ENCODE data around the gene NFIB. TPM values are rescaled to one million over a fixed set of nuclear protein-coding genes. Genes with fewer than 3 reads are reported as not detected.

NFIB gene
- total RNA-seq, 1 donor from 2014 or later, result 9.4 TPM

DNA sequence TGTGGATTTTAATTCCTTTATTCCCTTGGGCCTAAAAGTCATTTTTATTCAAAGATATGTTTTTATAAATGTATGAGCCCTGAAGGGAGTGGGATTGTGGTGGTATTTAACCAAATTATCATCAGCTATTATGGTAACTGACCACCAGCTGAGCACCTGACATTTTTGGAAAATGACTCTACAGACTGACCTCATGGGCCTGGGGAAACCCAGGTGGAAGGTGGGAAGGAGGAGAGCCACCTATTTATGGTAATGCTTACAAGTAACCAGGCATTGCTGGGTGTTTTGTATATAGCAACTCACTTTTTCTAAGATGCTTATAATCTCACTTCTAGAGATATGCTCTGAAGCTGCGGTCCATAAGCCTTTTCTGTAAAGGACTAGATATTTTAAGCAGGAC lies 22.3 kb upstream of the NFIB start:
- Histone ChIP-seq H3K79me2 (ENCODE audit: insufficient read depth, low read length) (no peaks in the 10 kb centered on the region), H2AFZ (ENCODE audit: low read depth, low read length) (no peak overlapping the region), H3K36me3 (ENCODE audit: insufficient read depth, low read length) (no peaks in the 10 kb centered on the region), H3K9ac (ENCODE audit: low read length) (no peak overlapping the region), H4K20me1 (ENCODE audit: insufficient read depth, low read length) (no peaks in the 10 kb centered on the region), H3K27me3 (ENCODE audit: insufficient read depth, low read length) (peaks cover 35% of the 10 kb centered on the region), H3K4me3 (ENCODE audit: insufficient read depth, low read depth, low read length) (no peak overlapping the region), H3K4me2 (ENCODE audit: low read length) (no peak overlapping the region), H3K4me1 (ENCODE audit: insufficient read depth, low read length) (no peaks in the 10 kb centered on the region), H3K9me3 (ENCODE audit: insufficient read depth, low read depth, low read length) (no peaks in the 10 kb centered on the region), H3K27ac (ENCODE audit: low read depth, low read length) (no peak overlapping the region)
- Mint-ChIP-seq H3K36me3 (ENCODE audit: low read depth, unreplicated experiment) (no peaks in the 10 kb centered on the region), H3K27me3 (ENCODE audit: low read depth, unreplicated experiment) (peaks cover 30% of the 10 kb centered on the region), H3K4me3 (ENCODE audit: unreplicated experiment) (no peak overlapping the region), H3K27ac (ENCODE audit: unreplicated experiment) (no peak overlapping the region), H3K4me1 (ENCODE audit: low read depth, unreplicated experiment) (no peaks in the 10 kb centered on the region), H3K9me3 (ENCODE audit: unreplicated experiment) (no peaks in the 10 kb centered on the region)
- DNase-seq (ENCODE audit: low read depth) (no peak), FAIRE-seq (no peak)
- TF ChIP-seq, protein P1, sequence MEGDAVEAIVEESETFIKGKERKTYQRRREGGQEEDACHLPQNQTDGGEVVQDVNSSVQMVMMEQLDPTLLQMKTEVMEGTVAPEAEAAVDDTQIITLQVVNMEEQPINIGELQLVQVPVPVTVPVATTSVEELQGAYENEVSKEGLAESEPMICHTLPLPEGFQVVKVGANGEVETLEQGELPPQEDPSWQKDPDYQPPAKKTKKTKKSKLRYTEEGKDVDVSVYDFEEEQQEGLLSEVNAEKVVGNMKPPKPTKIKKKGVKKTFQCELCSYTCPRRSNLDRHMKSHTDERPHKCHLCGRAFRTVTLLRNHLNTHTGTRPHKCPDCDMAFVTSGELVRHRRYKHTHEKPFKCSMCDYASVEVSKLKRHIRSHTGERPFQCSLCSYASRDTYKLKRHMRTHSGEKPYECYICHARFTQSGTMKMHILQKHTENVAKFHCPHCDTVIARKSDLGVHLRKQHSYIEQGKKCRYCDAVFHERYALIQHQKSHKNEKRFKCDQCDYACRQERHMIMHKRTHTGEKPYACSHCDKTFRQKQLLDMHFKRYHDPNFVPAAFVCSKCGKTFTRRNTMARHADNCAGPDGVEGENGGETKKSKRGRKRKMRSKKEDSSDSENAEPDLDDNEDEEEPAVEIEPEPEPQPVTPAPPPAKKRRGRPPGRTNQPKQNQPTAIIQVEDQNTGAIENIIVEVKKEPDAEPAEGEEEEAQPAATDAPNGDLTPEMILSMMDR (IDR thresholded peaks at IDR 0.05; ENCODE audit: insufficient read depth, low read depth, low read length), result no peak
- no peak for TF ChIP-seq EZH2 (IDR thresholded peaks at IDR 0.05; ENCODE audit: insufficient read depth, low read length)

DNA sequence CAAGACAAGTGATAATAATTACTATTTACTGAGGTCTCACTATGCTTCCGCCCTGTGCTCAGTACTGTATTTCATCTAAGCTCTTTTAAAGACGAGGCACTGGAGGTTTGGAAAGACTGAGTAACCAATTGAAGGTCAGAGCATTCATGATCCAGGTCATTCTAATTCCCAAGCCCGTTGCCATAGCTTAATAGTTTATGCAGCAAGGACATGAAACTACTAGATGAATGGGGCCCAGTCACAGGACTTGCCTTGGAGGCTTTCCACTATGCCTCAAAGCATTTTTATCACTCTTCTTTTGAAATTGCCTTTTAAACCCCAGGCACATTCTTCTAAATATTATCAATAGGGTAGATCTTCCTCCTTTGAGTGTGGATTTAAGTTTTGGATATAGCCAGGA lies 17.2 kb upstream of the NFIB start:
- TF ChIP-seq, protein P1 (IDR thresholded peaks at IDR 0.05; ENCODE audit: insufficient read depth, low read depth, low read length), result no peak
- no peak for TF ChIP-seq EZH2 (IDR thresholded peaks at IDR 0.05; ENCODE audit: insufficient read depth, low read length)
- no peak for FAIRE-seq
- peaks cover 4% of the 10 kb centered on the region for H3K27me3 ChIP-seq (ENCODE audit: insufficient read depth, low read length)

DNA sequence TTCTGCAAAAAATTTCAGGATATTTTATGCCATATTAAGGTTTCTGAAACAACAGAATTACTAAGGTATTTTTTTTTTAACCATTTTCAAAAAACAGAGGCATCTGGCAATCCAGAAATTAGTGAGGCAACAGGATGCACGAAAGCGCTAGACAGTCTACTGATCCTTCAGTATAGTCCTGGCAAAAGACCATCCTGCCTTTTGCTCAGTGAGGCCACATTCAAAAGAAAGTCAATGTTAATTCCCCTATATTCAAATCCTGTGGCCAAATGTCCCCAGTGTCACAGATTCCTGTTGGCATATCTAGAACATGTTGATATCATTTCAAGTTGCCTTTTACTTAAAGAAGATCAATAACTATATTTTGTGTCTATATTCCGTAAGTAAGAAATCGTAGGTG lies 13.1 kb upstream of the NFIB start:
- H3K9me3 ChIP-seq (ENCODE audit: insufficient read depth, low read depth, low read length), result no peaks in the 10 kb centered on the region
- Mint-ChIP-seq H3K27me3 (ENCODE audit: low read depth, unreplicated experiment) (peaks cover 6% of the 10 kb centered on the region), H3K36me3 (ENCODE audit: low read depth, unreplicated experiment) (no peaks in the 10 kb centered on the region), H3K4me3 (ENCODE audit: unreplicated experiment) (no peak overlapping the region), H3K27ac (ENCODE audit: unreplicated experiment) (no peak overlapping the region), H3K4me1 (ENCODE audit: low read depth, unreplicated experiment) (peaks cover 16% of the 10 kb centered on the region), H3K9me3 (ENCODE audit: unreplicated experiment) (no peaks in the 10 kb centered on the region)
- H4K20me1 ChIP-seq (ENCODE audit: insufficient read depth, low read length), result no peaks in the 10 kb centered on the region
- peak overlapping the region; percentile 31 for H3K4me2 ChIP-seq (ENCODE audit: low read length)
- no peaks in the 10 kb centered on the region for H3K27me3 ChIP-seq (ENCODE audit: insufficient read depth, low read length)
- H3K36me3 ChIP-seq (ENCODE audit: insufficient read depth, low read length), result no peaks in the 10 kb centered on the region
- H3K4me1 ChIP-seq (ENCODE audit: insufficient read depth, low read length), result peaks cover 7% of the 10 kb centered on the region
- peak overlapping the region; percentile 9 for H3K27ac ChIP-seq (ENCODE audit: low read depth, low read length)
- DNase-seq (ENCODE audit: low read depth) (no peak), FAIRE-seq (no peak)
- no peak overlapping the region for H3K9ac ChIP-seq (ENCODE audit: low read length)
- no peaks in the 10 kb centered on the region for H3K79me2 ChIP-seq (ENCODE audit: insufficient read depth, low read length)
- TF ChIP-seq, protein P1 (IDR thresholded peaks at IDR 0.05; ENCODE audit: insufficient read depth, low read depth, low read length), result no peak
- no peak overlapping the region for H3K4me3 ChIP-seq (ENCODE audit: insufficient read depth, low read depth, low read length)
- H2AFZ ChIP-seq (ENCODE audit: low read depth, low read length), result no peak overlapping the region

More for the DNA sequence above, 17.2 kb upstream of the NFIB start:
- Histone ChIP-seq H4K20me1 (ENCODE audit: insufficient read depth, low read length) (no peaks in the 10 kb centered on the region), H3K27ac (ENCODE audit: low read depth, low read length) (no peak overlapping the region), H3K79me2 (ENCODE audit: insufficient read depth, low read length) (no peaks in the 10 kb centered on the region), H3K4me3 (ENCODE audit: insufficient read depth, low read depth, low read length) (no peak overlapping the region), H3K4me1 (ENCODE audit: insufficient read depth, low read length) (peaks cover 7% of the 10 kb centered on the region), H3K36me3 (ENCODE audit: insufficient read depth, low read length) (no peaks in the 10 kb centered on the region), H3K9me3 (ENCODE audit: insufficient read depth, low read depth, low read length) (no peaks in the 10 kb centered on the region), H3K9ac (ENCODE audit: low read length) (no peak overlapping the region), H3K4me2 (ENCODE audit: low read length) (no peak overlapping the region), H2AFZ (ENCODE audit: low read depth, low read length) (no peak overlapping the region)
- H3K4me3 Mint-ChIP-seq (ENCODE audit: unreplicated experiment), result no peak overlapping the region
- peaks cover 12% of the 10 kb centered on the region for H3K4me1 Mint-ChIP-seq (ENCODE audit: low read depth, unreplicated experiment)
- no peak for DNase-seq (ENCODE audit: low read depth)
- H3K9me3 Mint-ChIP-seq (ENCODE audit: unreplicated experiment), result no peaks in the 10 kb centered on the region
- H3K36me3 Mint-ChIP-seq (ENCODE audit: low read depth, unreplicated experiment), result no peaks in the 10 kb centered on the region
- no peak overlapping the region for H3K27ac Mint-ChIP-seq (ENCODE audit: unreplicated experiment)
- peaks cover 12% of the 10 kb centered on the region for H3K27me3 Mint-ChIP-seq (ENCODE audit: low read depth, unreplicated experiment)
